Activated T-helper 1 cell treated with anti-CD3 and anti-CD28 coated beads, Interleukin-12 subunit alpha, Interleukin-12 subunit beta, Interleukin-2, Interleukin-4 antibody, amounts not matched to agents 30 ng/mL and 10 ng/mL and 1 ng/mL, durations not matched to agents 14 hours and 24 hours and 36 hours (primary cell): Measurements from ENCODE around the gene PGAP1. TPM values are rescaled to one million over a fixed set of nuclear protein-coding genes. Genes with fewer than 3 reads are reported as not detected.
A peak's percentile ranks its signal among the peaks of the same experiment; 100 is the strongest.

ENCODE experiments used
- DNase-seq: peaks from one replicate; pipeline ENCODE4 v3.0.0; 2021; ENCODE audit warnings: low spot score
- H3K27ac Mint-ChIP-seq: one replicate; pipeline ENCODE4 v1.8.0; 2021; ENCODE audit warnings: mild to moderate bottlenecking, mixed read lengths
- H3K27me3 Mint-ChIP-seq: one replicate; pipeline ENCODE4 v1.8.0; 2022; ENCODE audit warnings: mild to moderate bottlenecking, moderate library complexity, mixed read lengths; ENCODE audit not compliant: insufficient read depth
- H3K36me3 Mint-ChIP-seq: one replicate; pipeline ENCODE4 v1.8.0; 2021; ENCODE audit warnings: low read depth, mixed read lengths
- H3K4me1 Mint-ChIP-seq: one replicate; pipeline ENCODE4 v1.8.0; 2021; ENCODE audit warnings: low read depth, mixed read lengths
- H3K4me3 Mint-ChIP-seq: one replicate; pipeline ENCODE4 v1.8.0; 2021; ENCODE audit warnings: mild to moderate bottlenecking, moderate library complexity, mixed read lengths
- H3K9me3 Mint-ChIP-seq: one replicate; pipeline ENCODE4 v1.8.0; 2021; ENCODE audit warnings: mixed read lengths
- intact Hi-C: fragments of 100-400 bp; cut with micrococcal nuclease; formaldehyde crosslinking; loops from one replicate; pipeline ENCODE4 v1.15.1; 2024
- total RNA-seq: library from RNA; stranded (reverse); gene quantifications from 2 replicates; pipeline ENCODE4 v1.2.3, GENCODE V29; 2022

Gene PGAP1
- 30.1 TPM in 2 replicates for total RNA-seq

- peaks cover 1% of the 10 kb centered on the region for H3K27me3 Mint-ChIP-seq
- H3K4me1 Mint-ChIP-seq = peaks cover 45% of the 10 kb centered on the region
- H3K9me3 Mint-ChIP-seq = no peaks in the 10 kb centered on the region
- peaks cover 6% of the 10 kb centered on the region for H3K36me3 Mint-ChIP-seq
- H3K4me3 Mint-ChIP-seq = peak within 1 kb of the TSS; percentile 95
- H3K27ac Mint-ChIP-seq = peak within 1 kb of the TSS; percentile 99
- peak; percentile 87 for DNase-seq
- intact Hi-C loops = loop anchor here (1.0 to 10.0 kb wide), 14 partner anchors 36 to 1269 kb away; partner anchors contain the start of genes ANKRD44, COQ10B, GTF3C3 and HSPD1
Measured at GRCh38 chr2:196926562-196927375, at the start of gene PGAP1. TSS of gene PGAP1 (minus strand) at chr2:196926707. CDS start at chr2:196926616, 91 bp downstream.

GRCh38 chr2:196974970-196975369, 48.5 kb upstream of the PGAP1 start:
- Mint-ChIP-seq H3K9me3 (peaks cover 16% of the 10 kb centered on the region), H3K4me1 (peaks cover 27% of the 10 kb centered on the region), H3K36me3 (peaks cover 10% of the 10 kb centered on the region), H3K27ac (peak overlapping the region; percentile 61), H3K27me3 (peaks cover 1% of the 10 kb centered on the region), H3K4me3 (no peak overlapping the region)
- DNase-seq = no peak
- intact Hi-C loops = loop anchor here (1.0 kb wide), 1 partner anchor 13 kb away; no protein-coding TSS in a partner anchor

DNA sequence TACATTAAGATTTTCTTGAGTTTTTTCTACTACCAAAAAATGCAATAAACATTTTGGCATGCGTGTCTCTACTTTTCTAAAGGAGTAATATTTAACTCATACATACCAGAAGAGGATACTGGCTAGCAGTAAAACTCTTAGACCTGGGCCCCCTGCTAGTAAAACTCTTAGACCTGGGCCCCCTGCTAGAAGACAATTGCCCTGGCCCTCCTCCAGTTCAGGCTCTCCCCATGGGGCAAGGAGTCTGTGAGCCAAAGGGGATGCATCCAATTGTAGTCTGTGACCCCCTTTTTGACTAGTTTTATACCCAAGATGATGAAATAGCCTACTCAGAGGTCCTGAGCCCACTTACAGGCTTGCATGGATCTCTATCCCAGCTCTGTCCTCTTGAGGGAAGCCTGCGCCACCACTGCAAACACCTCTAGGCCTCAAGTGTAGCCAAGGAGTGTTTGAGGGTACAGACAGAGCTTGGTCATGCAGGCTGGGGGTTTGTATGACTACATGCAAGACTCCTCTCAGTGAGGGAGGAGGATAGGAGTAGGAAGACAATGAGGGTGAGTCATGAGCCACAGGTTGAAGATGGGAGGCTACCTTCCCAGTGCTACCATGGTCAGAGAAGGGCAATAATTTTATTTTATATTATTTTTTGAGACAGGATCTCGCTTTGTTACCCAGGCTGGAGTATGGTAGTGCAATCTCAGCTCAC, 45.2 kb upstream of the PGAP1 start:
- peaks cover 24% of the 10 kb centered on the region for H3K4me1 Mint-ChIP-seq
- intact Hi-C loops = no loop called here
- peaks cover 14% of the 10 kb centered on the region for H3K9me3 Mint-ChIP-seq
- no peak for DNase-seq
- peak overlapping the region; percentile 16 for H3K27ac Mint-ChIP-seq
- no peak overlapping the region for H3K4me3 Mint-ChIP-seq
- H3K27me3 Mint-ChIP-seq = peaks cover 1% of the 10 kb centered on the region
- H3K36me3 Mint-ChIP-seq = peaks cover 13% of the 10 kb centered on the region

DNA sequence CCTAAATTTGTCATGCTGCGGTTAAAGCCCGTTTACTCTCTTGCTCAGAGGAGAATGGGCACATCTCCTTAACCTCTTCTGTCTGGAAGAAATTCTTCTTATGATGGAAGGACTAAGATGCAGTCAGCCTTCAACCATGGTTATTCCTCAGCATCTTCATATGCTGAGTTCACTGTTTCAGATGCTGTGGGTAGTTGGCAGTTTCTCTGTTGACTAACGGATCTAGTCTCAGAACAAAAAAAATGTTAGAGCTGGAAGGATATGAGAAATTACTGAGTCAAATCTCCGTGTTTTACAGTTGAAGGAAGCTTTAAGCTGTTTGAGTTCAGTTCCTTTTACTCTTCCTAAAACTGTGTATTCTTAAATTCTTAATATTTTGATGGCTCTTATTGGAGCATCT, 43.6 kb upstream of the PGAP1 start:
- H3K4me3 Mint-ChIP-seq = no peak overlapping the region
- peaks cover 25% of the 10 kb centered on the region for H3K4me1 Mint-ChIP-seq
- H3K27me3 Mint-ChIP-seq = no peaks in the 10 kb centered on the region
- H3K9me3 Mint-ChIP-seq = peaks cover 9% of the 10 kb centered on the region
- intact Hi-C loops = loop anchor here (1.0 kb wide), 2 partner anchors 8 to 18 kb away; no protein-coding TSS in a partner anchor
- H3K27ac Mint-ChIP-seq = no peak overlapping the region
- no peak for DNase-seq
- peaks cover 12% of the 10 kb centered on the region for H3K36me3 Mint-ChIP-seq

- Mint-ChIP-seq H3K4me1 (peaks cover 23% of the 10 kb centered on the region), H3K27ac (peak overlapping the region; percentile 0), H3K4me3 (no peak overlapping the region), H3K27me3 (no peaks in the 10 kb centered on the region), H3K36me3 (peaks cover 11% of the 10 kb centered on the region), H3K9me3 (peaks cover 9% of the 10 kb centered on the region)
- no peak for DNase-seq
- intact Hi-C loops = no loop called here
Measured at GRCh38 chr2:196968516-196968915, 42.0 kb upstream of the PGAP1 start.

- no peak for DNase-seq
Measured at GRCh38 chr2:196967775-196968174, 41.3 kb upstream of the PGAP1 start.

DNA sequence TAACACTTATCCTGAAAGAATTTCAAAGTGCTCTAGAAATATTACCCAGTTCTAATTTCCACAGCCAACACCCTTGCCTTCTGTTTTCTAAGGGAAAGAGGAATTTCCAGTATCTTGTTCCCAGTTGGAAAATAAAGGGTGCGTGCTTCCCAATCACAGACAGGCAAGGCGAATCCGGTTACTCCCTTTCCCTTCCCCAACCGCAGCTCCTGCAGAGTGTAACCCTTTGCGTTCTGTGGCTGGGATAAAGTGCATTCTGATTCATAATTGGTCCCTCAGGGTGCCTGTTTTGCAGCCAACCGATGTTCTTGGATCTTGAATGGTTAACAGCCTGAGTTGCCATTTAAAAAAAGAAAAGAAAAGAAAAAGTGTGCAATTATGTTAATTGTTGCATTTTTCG, 40.6 kb upstream of the PGAP1 start:
- no peaks in the 10 kb centered on the region for H3K27me3 Mint-ChIP-seq
- H3K27ac Mint-ChIP-seq = no peak overlapping the region
- H3K9me3 Mint-ChIP-seq = peaks cover 17% of the 10 kb centered on the region
- intact Hi-C loops = no loop called here
- peaks cover 14% of the 10 kb centered on the region for H3K36me3 Mint-ChIP-seq
- H3K4me1 Mint-ChIP-seq = peaks cover 35% of the 10 kb centered on the region
- H3K4me3 Mint-ChIP-seq = no peak overlapping the region
- DNase-seq = no peak

More at GRCh38 chr2:196967775-196968174, 41.3 kb upstream of the PGAP1 start:
- intact Hi-C loops = no loop called here
- Mint-ChIP-seq H3K4me3 (no peak overlapping the region), H3K27ac (no peak overlapping the region), H3K27me3 (no peaks in the 10 kb centered on the region), H3K9me3 (peaks cover 12% of the 10 kb centered on the region), H3K36me3 (peaks cover 11% of the 10 kb centered on the region), H3K4me1 (peaks cover 29% of the 10 kb centered on the region)

GRCh38 chr2:196966061-196966460, 39.6 kb upstream of the PGAP1 start:
- DNase-seq = no peak
- Mint-ChIP-seq H3K4me3 (no peak overlapping the region), H3K27me3 (no peaks in the 10 kb centered on the region), H3K4me1 (peaks cover 39% of the 10 kb centered on the region), H3K9me3 (peaks cover 22% of the 10 kb centered on the region), H3K27ac (no peak overlapping the region), H3K36me3 (peaks cover 15% of the 10 kb centered on the region)
- intact Hi-C loops = no loop called here

- Mint-ChIP-seq H3K4me3 (no peak overlapping the region), H3K27me3 (no peaks in the 10 kb centered on the region), H3K4me1 (peaks cover 41% of the 10 kb centered on the region), H3K36me3 (peaks cover 15% of the 10 kb centered on the region), H3K27ac (no peak overlapping the region), H3K9me3 (peaks cover 22% of the 10 kb centered on the region)
- intact Hi-C loops = no loop called here
- no peak for DNase-seq
Measured at GRCh38 chr2:196965651-196966050, 39.1 kb upstream of the PGAP1 start.

- H3K4me1 Mint-ChIP-seq = peaks cover 34% of the 10 kb centered on the region
- intact Hi-C loops = no loop called here
- H3K27ac Mint-ChIP-seq = peak overlapping the region; percentile 38
- no peaks in the 10 kb centered on the region for H3K27me3 Mint-ChIP-seq
- H3K4me3 Mint-ChIP-seq = no peak overlapping the region
- H3K36me3 Mint-ChIP-seq = peaks cover 19% of the 10 kb centered on the region
- peaks cover 26% of the 10 kb centered on the region for H3K9me3 Mint-ChIP-seq
- DNase-seq = no peak
Measured at GRCh38 chr2:196963961-196964360, 37.5 kb upstream of the PGAP1 start.

DNA sequence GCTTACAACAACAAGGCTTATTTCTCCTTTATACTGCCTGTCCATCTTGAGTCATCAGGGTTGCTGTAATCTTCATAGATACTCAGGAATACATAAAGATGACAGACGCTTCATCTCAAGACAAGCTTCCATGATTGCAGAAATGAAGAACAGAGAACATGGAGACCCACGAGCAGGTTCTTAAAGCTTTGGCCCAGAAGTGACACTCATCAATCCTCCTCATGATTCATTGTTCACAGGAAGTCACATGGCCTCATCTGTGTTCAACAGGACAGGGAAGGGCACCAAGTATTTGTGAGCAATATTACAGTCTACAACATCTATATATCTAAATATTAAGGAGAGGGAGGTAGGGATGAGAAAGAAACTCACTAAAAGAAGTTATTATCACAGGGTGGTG, 36.5 kb upstream of the PGAP1 start:
- intact Hi-C loops = no loop called here
- H3K4me1 Mint-ChIP-seq = peaks cover 40% of the 10 kb centered on the region
- H3K4me3 Mint-ChIP-seq = peak overlapping the region; percentile 28
- H3K27ac Mint-ChIP-seq = peak overlapping the region; percentile 57
- peaks cover 33% of the 10 kb centered on the region for H3K9me3 Mint-ChIP-seq
- H3K27me3 Mint-ChIP-seq = no peaks in the 10 kb centered on the region
- no peak for DNase-seq
- peaks cover 26% of the 10 kb centered on the region for H3K36me3 Mint-ChIP-seq

DNA sequence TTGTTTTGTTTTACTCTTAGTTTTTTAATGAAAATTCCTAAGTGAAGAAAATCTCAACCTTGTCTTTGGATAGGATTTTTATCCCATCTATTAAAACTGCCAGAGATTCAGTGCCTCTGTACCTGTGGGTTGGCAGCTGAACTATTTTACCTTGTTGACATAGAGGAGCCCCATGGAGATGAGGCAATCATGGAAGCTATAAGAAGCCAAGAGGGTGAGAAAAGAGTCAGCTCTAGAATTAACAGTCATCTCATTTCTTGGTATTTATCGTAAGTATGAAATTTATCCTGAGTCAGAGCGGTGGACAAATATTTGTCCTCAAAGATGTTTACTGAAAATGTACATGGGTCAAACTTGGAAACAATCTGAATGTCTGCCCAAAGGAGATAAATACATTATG, 35.8 kb upstream of the PGAP1 start:
- peaks cover 30% of the 10 kb centered on the region for H3K9me3 Mint-ChIP-seq
- peak overlapping the region; percentile 57 for H3K27ac Mint-ChIP-seq
- peaks cover 23% of the 10 kb centered on the region for H3K36me3 Mint-ChIP-seq
- H3K4me3 Mint-ChIP-seq = peak overlapping the region; percentile 24
- no peak for DNase-seq
- H3K27me3 Mint-ChIP-seq = no peaks in the 10 kb centered on the region
- intact Hi-C loops = loop anchor here (1.0 kb wide), 6 partner anchors 8 to 1418 kb away; no protein-coding TSS in a partner anchor
- peaks cover 40% of the 10 kb centered on the region for H3K4me1 Mint-ChIP-seq

- Mint-ChIP-seq H3K36me3 (peaks cover 21% of the 10 kb centered on the region), H3K27ac (peak overlapping the region; percentile 57), H3K27me3 (no peaks in the 10 kb centered on the region), H3K9me3 (peaks cover 27% of the 10 kb centered on the region), H3K4me3 (peak overlapping the region; percentile 13), H3K4me1 (peaks cover 40% of the 10 kb centered on the region)
- DNase-seq = no peak
- intact Hi-C loops = loop anchor here (1.0 kb wide), 6 partner anchors 8 to 1418 kb away; no protein-coding TSS in a partner anchor
Measured at GRCh38 chr2:196961889-196962288, 35.4 kb upstream of the PGAP1 start.
